GM21786 (cell line): ENCODE measurements around the gene INPP5E.
"Not testable (repeated sequence)": the region's sequence is repeated elsewhere in the genome, so short reads cannot be mapped to it uniquely, and the experiment has no call there.

Source experiments
- ATAC-seq: cut with Tn5 transposase; IDR thresholded peaks from one replicate; pipeline ENCODE4 v1.9.1; 2021; ENCODE audit not compliant: unreplicated experiment

The INPP5E gene

GRCh38 chr9:136407061-136407460, 32.6 kb downstream of the INPP5E start:
- not testable (repeated sequence) for ATAC-seq

GRCh38 chr9:136405904-136406303, 33.7 kb downstream of the INPP5E start:
- ATAC-seq = not testable (repeated sequence)

GRCh38 chr9:136405481-136405880, 34.2 kb downstream of the INPP5E start:
- ATAC-seq = no peak

- no peak for ATAC-seq
These were observed 34.9 kb downstream of the INPP5E start for GRCh38 chr9:136404801-136405136.

- no peak for ATAC-seq
These were observed 35.5 kb downstream of the INPP5E start for GRCh38 chr9:136403915-136404800.

GRCh38 chr9:136403538-136403914, 36.1 kb downstream of the INPP5E start:
- no peak for ATAC-seq

- ATAC-seq = no peak
These were observed 37.6 kb downstream of the INPP5E start for GRCh38 chr9:136402067-136402466.

GRCh38 chr9:136401173-136401922, 38.3 kb downstream of the INPP5E start:
- no peak for ATAC-seq

GRCh38 chr9:136400038-136400834, 39.4 kb downstream of the INPP5E start, which contains the start of gene SNAPC4:
SNAPC4 (minus strand) TSS chr9:136400170; CDS start chr9:136398428, 1,742 bp downstream.
- peak; percentile 55 for ATAC-seq

- ATAC-seq = no peak
These were observed 40.2 kb downstream of the INPP5E start for GRCh38 chr9:136399176-136400037.

GRCh38 chr9:136398286-136398685, 41.4 kb downstream of the INPP5E start:
- ATAC-seq = no peak

- no peak for ATAC-seq
These were observed 42.0 kb downstream of the INPP5E start for GRCh38 chr9:136397643-136398042.

GRCh38 chr9:136396219-136396515, 43.5 kb downstream of the INPP5E start:
- no peak for ATAC-seq

- ATAC-seq = no peak
These were observed 44.1 kb downstream of the INPP5E start for GRCh38 chr9:136395345-136396218.

GRCh38 chr9:136395020-136395340, 44.7 kb downstream of the INPP5E start:
- no peak for ATAC-seq

- ATAC-seq = no peak
These were observed 45.2 kb downstream of the INPP5E start for GRCh38 chr9:136394312-136395019.

- no peak for ATAC-seq
These were observed 46.1 kb downstream of the INPP5E start for GRCh38 chr9:136393531-136393930.

GRCh38 chr9:136392538-136393449, 46.9 kb downstream of the INPP5E start:
- no peak for ATAC-seq
